ENCODE measurements around the gene HMG20A. TPM values are rescaled to one million over a fixed set of nuclear protein-coding genes. Genes with fewer than 3 reads are reported as not detected.

HMG20A gene
- total and polyA plus RNA-seq, 2 donors: 17.8 to 52.1 TPM

- no peaks in the 10 kb centered on the region for H3K36me3 ChIP-seq (ENCODE audit: insufficient read depth)
- H3K4me1 ChIP-seq (ENCODE audit: insufficient read depth): no peaks in the 10 kb centered on the region
- DNase-seq (ENCODE audit: extremely low spot score): no peak
- 60% methylated on average over 2 of the region's 2 CpGs for WGBS
- H3K4me3 ChIP-seq (ENCODE audit: low read depth, low read length): no peak overlapping the region
- peak overlapping the region; percentile 2 for H3K27ac ChIP-seq (ENCODE audit: low read depth)
These were observed 7.6 kb upstream of the HMG20A start for GRCh38 chr15:77412972-77413698.

GRCh38 chr15:77413699-77414349 is 6.9 kb upstream of the HMG20A start:
- no peak overlapping the region for H3K4me3 ChIP-seq (ENCODE audit: low read depth, low read length)
- no peaks in the 10 kb centered on the region for H3K4me1 ChIP-seq (ENCODE audit: insufficient read depth)
- no peaks in the 10 kb centered on the region for H3K36me3 ChIP-seq (ENCODE audit: insufficient read depth)
- H3K27ac ChIP-seq (ENCODE audit: low read depth): no peak overlapping the region
- WGBS: 92% methylated on average over 4 of the region's 4 CpGs
- DNase-seq (ENCODE audit: extremely low spot score): no peak

GRCh38 chr15:77414789-77415442 is 5.8 kb upstream of the HMG20A start:
- DNase-seq (ENCODE audit: extremely low spot score): no peak
- Histone ChIP-seq H3K4me1 (ENCODE audit: insufficient read depth) (no peaks in the 10 kb centered on the region), H3K4me3 (ENCODE audit: low read depth, low read length) (no peak overlapping the region), H3K36me3 (ENCODE audit: insufficient read depth) (no peaks in the 10 kb centered on the region), H3K27ac (ENCODE audit: low read depth) (no peak overlapping the region)
- WGBS: 86% methylated on average over 2 of the region's 2 CpGs

- H3K36me3 ChIP-seq (ENCODE audit: insufficient read depth): no peaks in the 10 kb centered on the region
- no peak for DNase-seq (ENCODE audit: extremely low spot score)
- H3K4me3 ChIP-seq (ENCODE audit: low read depth, low read length): no peak overlapping the region
- H3K27ac ChIP-seq (ENCODE audit: low read depth): no peak overlapping the region
- WGBS: 88% methylated on average over 4 of the region's 4 CpGs
- no peaks in the 10 kb centered on the region for H3K4me1 ChIP-seq (ENCODE audit: insufficient read depth)
These were observed 5.1 kb upstream of the HMG20A start for GRCh38 chr15:77415450-77416147.

- Histone ChIP-seq H3K4me3 (ENCODE audit: low read depth, low read length) (no peak overlapping the region), H3K36me3 (ENCODE audit: insufficient read depth) (no peaks in the 10 kb centered on the region), H3K27ac (ENCODE audit: low read depth) (no peak overlapping the region), H3K4me1 (ENCODE audit: insufficient read depth) (no peaks in the 10 kb centered on the region)
- DNase-seq (ENCODE audit: extremely low spot score): no peak
- WGBS: 53% methylated on average over 2 of the region's 2 CpGs
These were observed 4.6 kb upstream of the HMG20A start for GRCh38 chr15:77416148-77416455.

GRCh38 chr15:77416954-77417353 is 3.7 kb upstream of the HMG20A start:
- no peak for DNase-seq (ENCODE audit: extremely low spot score)
- Histone ChIP-seq H3K4me3 (ENCODE audit: low read depth, low read length) (no peak overlapping the region), H3K27ac (ENCODE audit: low read depth) (no peak overlapping the region), H3K36me3 (ENCODE audit: insufficient read depth) (no peaks in the 10 kb centered on the region), H3K4me1 (ENCODE audit: insufficient read depth) (no peaks in the 10 kb centered on the region)
- 85% methylated on average over 1 of the region's 1 CpG for WGBS

GRCh38 chr15:77417602-77418001 is 3.1 kb upstream of the HMG20A start:
- Histone ChIP-seq H3K27ac (ENCODE audit: low read depth) (no peak overlapping the region), H3K36me3 (ENCODE audit: insufficient read depth) (no peaks in the 10 kb centered on the region), H3K4me1 (ENCODE audit: insufficient read depth) (no peaks in the 10 kb centered on the region), H3K4me3 (ENCODE audit: low read depth, low read length) (no peak overlapping the region)
- 20% methylated on average over 3 of the region's 3 CpGs for WGBS
- DNase-seq (ENCODE audit: extremely low spot score): no peak

GRCh38 chr15:77418391-77418965 is 2.2 kb upstream of the HMG20A start:
- Histone ChIP-seq H3K36me3 (ENCODE audit: insufficient read depth) (no peaks in the 10 kb centered on the region), H3K4me1 (ENCODE audit: insufficient read depth) (no peaks in the 10 kb centered on the region)
- WGBS: 16% methylated on average over 8 of the region's 8 CpGs

GRCh38 chr15:77418966-77419835 is 1.5 kb upstream of the HMG20A start:
- peak overlapping the region; percentile 96 for H3K4me3 ChIP-seq (ENCODE audit: low read depth, low read length)
- DNase-seq (ENCODE audit: extremely low spot score): peak; percentile 35
- H3K36me3 ChIP-seq (ENCODE audit: insufficient read depth): no peaks in the 10 kb centered on the region
- 2% methylated on average over 72 of the region's 72 CpGs for WGBS
- peak overlapping the region; percentile 90 for H3K27ac ChIP-seq (ENCODE audit: low read depth)
- H3K4me1 ChIP-seq (ENCODE audit: insufficient read depth): no peaks in the 10 kb centered on the region

More at GRCh38 chr15:77418391-77418965, 2.2 kb upstream of the HMG20A start:
- Histone ChIP-seq H3K27ac (ENCODE audit: low read depth) (peak overlapping the region; percentile 59), H3K4me3 (ENCODE audit: low read depth, low read length) (peak overlapping the region; percentile 96)
- DNase-seq (ENCODE audit: extremely low spot score): peak; percentile 7

GRCh38 chr15:77419836-77420609 is 665 bp upstream of the HMG20A start, which contains the start of gene PEAK1:
Gene PEAK1 (minus strand): TSS chr15:77420104. CDS start chr15:77181926, 238,178 bp downstream.
- no peaks in the 10 kb centered on the region for H3K36me3 ChIP-seq (ENCODE audit: insufficient read depth)
- H3K4me3 ChIP-seq (ENCODE audit: low read depth, low read length): peak within 1 kb of the TSS; percentile 96
- H3K27ac ChIP-seq (ENCODE audit: low read depth): peak within 1 kb of the TSS; percentile 90
- peak; percentile 97 for DNase-seq (ENCODE audit: extremely low spot score)
- no peaks in the 10 kb centered on the region for H3K4me1 ChIP-seq (ENCODE audit: insufficient read depth)
- WGBS: under 1% methylated on average over 91 of the region's 92 CpGs

- Histone ChIP-seq H3K27ac (ENCODE audit: low read depth) (no peak overlapping the region), H3K36me3 (ENCODE audit: insufficient read depth) (no peaks in the 10 kb centered on the region), H3K4me1 (ENCODE audit: insufficient read depth) (no peaks in the 10 kb centered on the region), H3K4me3 (ENCODE audit: low read depth, low read length) (peak overlapping the region; percentile 96)
- no peak for DNase-seq (ENCODE audit: extremely low spot score)
- 1% methylated on average over 3 of the region's 3 CpGs for WGBS
These were observed 647 bp downstream of the HMG20A start for GRCh38 chr15:77421370-77421700.

GRCh38 chr15:77425104-77425503 is 4.4 kb downstream of the HMG20A start:
- Histone ChIP-seq H3K4me1 (ENCODE audit: insufficient read depth) (no peaks in the 10 kb centered on the region), H3K27ac (ENCODE audit: low read depth) (no peak overlapping the region), H3K36me3 (ENCODE audit: insufficient read depth) (no peaks in the 10 kb centered on the region), H3K4me3 (ENCODE audit: low read depth, low read length) (no peak overlapping the region)
- DNase-seq (ENCODE audit: extremely low spot score): no peak
- WGBS: 88% methylated on average over 3 of the region's 3 CpGs

Data from urinary bladder (tissue), 4 donors.